Peyer's patch (tissue), 4 donors: ENCODE measurements around the gene FAM219A.

Experiments used
- POLR2A ChIP-seq, 2 donors: fragments of 450-650 bp; IDR thresholded peaks; one replicate each; pipeline ENCODE4 v1.5.1; 2017; ENCODE audit warnings: antibody characterized with exemption in 2 of 2, mild to moderate bottlenecking in 2 of 2, moderate library complexity in 2 of 2
- TF ChIP-seq, protein P1 (sequence below), 6 experiments: fragments of 450-650 bp in 4 of 6; fragments of 200-600 bp in 2 of 6; sonication (generic) in 1 of 6; IDR thresholded peaks; one replicate each; pipeline ENCODE4 v1.5.1; 2017 to 2019; ENCODE audit warnings: antibody characterized with exemption in 6 of 6, mild to moderate bottlenecking in 3 of 6, moderate library complexity in 1 of 6

DNA sequence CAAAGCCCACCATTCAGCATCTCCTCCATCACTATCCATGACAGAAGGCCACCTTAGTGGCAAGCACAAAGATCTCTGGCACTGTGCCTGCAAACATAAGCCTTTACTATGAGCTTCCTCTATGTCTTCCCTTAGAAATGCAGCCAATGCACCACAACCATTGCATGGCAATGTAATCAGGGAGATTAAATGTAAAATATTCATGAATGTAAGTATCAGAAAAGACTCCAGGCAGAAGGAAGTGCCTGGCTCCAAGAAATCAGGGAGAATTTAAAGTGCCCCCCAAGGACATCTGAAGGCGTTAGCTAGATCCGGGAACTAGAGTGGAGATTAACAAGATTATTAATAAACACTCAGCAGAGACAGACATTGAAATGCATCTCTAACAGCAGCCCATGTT is 49.2 kb downstream of the FAM219A start:
- TF ChIP-seq, protein P1, sequence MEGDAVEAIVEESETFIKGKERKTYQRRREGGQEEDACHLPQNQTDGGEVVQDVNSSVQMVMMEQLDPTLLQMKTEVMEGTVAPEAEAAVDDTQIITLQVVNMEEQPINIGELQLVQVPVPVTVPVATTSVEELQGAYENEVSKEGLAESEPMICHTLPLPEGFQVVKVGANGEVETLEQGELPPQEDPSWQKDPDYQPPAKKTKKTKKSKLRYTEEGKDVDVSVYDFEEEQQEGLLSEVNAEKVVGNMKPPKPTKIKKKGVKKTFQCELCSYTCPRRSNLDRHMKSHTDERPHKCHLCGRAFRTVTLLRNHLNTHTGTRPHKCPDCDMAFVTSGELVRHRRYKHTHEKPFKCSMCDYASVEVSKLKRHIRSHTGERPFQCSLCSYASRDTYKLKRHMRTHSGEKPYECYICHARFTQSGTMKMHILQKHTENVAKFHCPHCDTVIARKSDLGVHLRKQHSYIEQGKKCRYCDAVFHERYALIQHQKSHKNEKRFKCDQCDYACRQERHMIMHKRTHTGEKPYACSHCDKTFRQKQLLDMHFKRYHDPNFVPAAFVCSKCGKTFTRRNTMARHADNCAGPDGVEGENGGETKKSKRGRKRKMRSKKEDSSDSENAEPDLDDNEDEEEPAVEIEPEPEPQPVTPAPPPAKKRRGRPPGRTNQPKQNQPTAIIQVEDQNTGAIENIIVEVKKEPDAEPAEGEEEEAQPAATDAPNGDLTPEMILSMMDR (IDR thresholded peaks at IDR 0.05) = no peak
- TF ChIP-seq POLR2A (IDR thresholded peaks at IDR 0.05) = no peak
